IMR-90 (cell line): ENCODE measurements around the gene ZNF341. TPM values are rescaled to one million over a fixed set of nuclear protein-coding genes. Genes with fewer than 3 reads are reported as not detected.
"Not testable (repeated sequence)": the region's sequence is repeated elsewhere in the genome, so short reads cannot be mapped to it uniquely, and the experiment has no call there.

Source experiments
- ATAC-seq: fragments of 200-7000 bp; cut with Tn5 transposase; 2 replicates; pipeline ENCODE4 v1.9.1; 2020; ENCODE audit warnings: low read depth, mild to moderate bottlenecking, moderate library complexity
- BruUV-seq: library from RNA; stranded (reverse); fragments of 400-500 nt; replicated peaks from 2 replicates; lab custom pipeline; 2021; lab: Mats Ljungman, UMichigan
- CTCF ChIA-PET: fragments of 300-600 bp; formaldehyde crosslinking; extraction: SDS; loops from one replicate; lab custom pipeline; 2021; ENCODE audit warnings: antibody characterized with exemption; lab: Yijun Ruan, JAX
- POLR2A ChIA-PET: fragments of 300-600 bp; sonication (Branson Sonifier 250); formaldehyde crosslinking; loops from one replicate; lab custom pipeline; 2022; ENCODE audit warnings: antibody characterized with exemption; ENCODE audit not compliant: unreplicated experiment; lab: Charles Lee
- DNase-seq: peaks from one replicate; pipeline ENCODE4 v3.0.0; 2013
- H2AFZ ChIP-seq: replicated peaks from 2 replicates; pipeline ENCODE3; 2013; ENCODE audit warnings: low read length, mild to moderate bottlenecking; ENCODE audit not compliant: poor library complexity
- H2AK5ac ChIP-seq: 2 replicates; pipeline ENCODE4 v1.6.1; 2013; ENCODE audit warnings: low read depth, low read length, inconsistent platforms
- H2AK9ac ChIP-seq: replicated peaks from 2 replicates; pipeline ENCODE3; 2013; ENCODE audit warnings: mild to moderate bottlenecking, low read depth, low read length, moderate library complexity; ENCODE audit not compliant: poor library complexity
- H2BK120ac ChIP-seq: 2 replicates; pipeline ENCODE4 v1.6.1; 2013; ENCODE audit warnings: low read depth, low read length, inconsistent platforms
- H2BK15ac ChIP-seq: 3 replicates; pipeline ENCODE4 v1.6.1; 2013; ENCODE audit warnings: low read depth, low read length, inconsistent platforms
- H2BK20ac ChIP-seq: 2 replicates; pipeline ENCODE4 v1.6.1; 2013; ENCODE audit warnings: low read depth, mild to moderate bottlenecking, inconsistent platforms, low read length, moderate library complexity
- H2BK5ac ChIP-seq: 2 replicates; pipeline ENCODE4 v1.6.1; 2013; ENCODE audit warnings: mild to moderate bottlenecking, low read depth, low read length, inconsistent platforms; ENCODE audit not compliant: poor library complexity, severe bottlenecking
- H3K14ac ChIP-seq: replicated peaks from 2 replicates; pipeline ENCODE4 v1.6.1; 2013; ENCODE audit warnings: low read depth, low read length, inconsistent platforms
- H3K18ac ChIP-seq: 2 replicates; pipeline ENCODE4 v1.6.1; 2013; ENCODE audit warnings: low read depth, low read length, control low read depth
- H3K23ac ChIP-seq: 2 replicates; pipeline ENCODE4 v1.6.1; 2013; ENCODE audit warnings: low read depth, low read length, inconsistent platforms
- H3K27ac ChIP-seq: 2 replicates; pipeline ENCODE4 v1.5.1; 2013; ENCODE audit warnings: mild to moderate bottlenecking, control low read depth, low read length; ENCODE audit not compliant: insufficient read depth
- H3K27me3 ChIP-seq: 2 replicates; pipeline ENCODE4 v1.6.1; 2013; ENCODE audit warnings: low read length; ENCODE audit not compliant: control insufficient read depth, insufficient read depth
- H3K36me3 ChIP-seq: 2 replicates; pipeline ENCODE4 v1.6.1; 2013; ENCODE audit warnings: low read length, mixed read lengths; ENCODE audit not compliant: control insufficient read depth, insufficient read depth
- H3K4ac ChIP-seq: 2 replicates; pipeline ENCODE4 v1.6.1; 2013; ENCODE audit warnings: low read depth, low read length, inconsistent platforms
- H3K4me1 ChIP-seq: 2 replicates; pipeline ENCODE4 v1.6.1; 2013; ENCODE audit warnings: low read length, mixed read lengths; ENCODE audit not compliant: control insufficient read depth, insufficient read depth
- H3K4me2 ChIP-seq: 2 replicates; pipeline ENCODE4 v1.6.1; 2013; ENCODE audit warnings: low read depth, mild to moderate bottlenecking, control low read depth, low read length, moderate library complexity
- H3K4me3 ChIP-seq: 2 replicates; pipeline ENCODE4 v1.5.1; 2013; ENCODE audit warnings: low read depth, mild to moderate bottlenecking, control low read depth, low read length, moderate library complexity; ENCODE audit not compliant: insufficient read depth
- H3K56ac ChIP-seq: 2 replicates; pipeline ENCODE4 v1.6.1; 2013; ENCODE audit warnings: low read length, inconsistent platforms; ENCODE audit not compliant: insufficient read depth; ENCODE audit errors: extremely low read depth
- H3K79me1 ChIP-seq, 2 experiments: 2 replicates each; pipeline ENCODE4 v1.6.1; 2013; ENCODE audit warnings: low read length in 2 of 2, inconsistent platforms in 1 of 2, low read depth in 1 of 2
- H3K9ac ChIP-seq: 2 replicates; pipeline ENCODE4 v1.6.1; 2013; ENCODE audit warnings: low read depth, low read length, control low read depth
- H3K9me1 ChIP-seq: 2 replicates; pipeline ENCODE4 v1.6.1; 2013; ENCODE audit warnings: low read length, inconsistent platforms; ENCODE audit not compliant: insufficient read depth
- H3K9me3 ChIP-seq: 2 replicates; pipeline ENCODE4 v1.6.1; 2013; ENCODE audit warnings: low read length; ENCODE audit not compliant: control insufficient read depth, insufficient read depth
- H4K20me1 ChIP-seq: 2 replicates; pipeline ENCODE4 v1.6.1; 2013; ENCODE audit warnings: low read length, inconsistent platforms; ENCODE audit not compliant: insufficient read depth
- H4K5ac ChIP-seq: 2 replicates; pipeline ENCODE4 v1.6.1; 2013; ENCODE audit warnings: mild to moderate bottlenecking, low read depth, low read length, control low read depth
- H4K8ac ChIP-seq, 2 experiments: 2 replicates each; pipeline ENCODE4 v1.6.1; 2013; ENCODE audit warnings: low read depth in 2 of 2, low read length in 2 of 2, control low read depth in 1 of 2, inconsistent platforms in 1 of 2
- H4K91ac ChIP-seq: 2 replicates; pipeline ENCODE4 v1.6.1; 2013; ENCODE audit warnings: low read depth, low read length, inconsistent platforms; ENCODE audit not compliant: insufficient read depth
- WGBS, 2 experiments: methylation state at CpG; one replicate each; pipeline versions ENCODE4 v1.1.5 to v1.1.7; 2013; ENCODE audit warnings: missing lambda C conversion rate in 2 of 2; ENCODE audit not compliant: insufficient read length in 1 of 2; ENCODE audit errors: extremely low coverage in 2 of 2; 5-methylcytosine and 5-hydroxymethylcytosine counted together
- dilution Hi-C: fragments of 300-500 bp; cut with HindIII; formaldehyde crosslinking; loops from one replicate; pipeline ENCODE4 v1.14.3; 2018; ENCODE audit warnings: low sequenced_read_pairs; ENCODE audit not compliant: unreplicated experiment
- in situ Hi-C: fragments of 300-500 bp; cut with MboI; formaldehyde crosslinking; loops from 3 replicates; pipeline ENCODE4 v1.14.3; 2019; ENCODE audit warnings: low sequenced_read_pairs, inconsistent platforms, mixed read lengths
- intact Hi-C: fragments of 100-400 bp; cut with micrococcal nuclease; formaldehyde crosslinking; loops from 2 replicates; pipeline ENCODE4 v1.10.0; 2022
- polyA plus RNA-seq, 3 experiments: library from polyadenylated mRNA; depleted of rRNA; stranded (reverse); fragments of >200 nt; gene quantifications; 2 replicates each; pipeline ENCODE4 v1.2.3, GENCODE V29; 2012; ENCODE audit warnings: low replicate concordance in 1 of 3
- total RNA-seq: library from RNA; depleted of rRNA; stranded (reverse); fragments of >200 nt; gene quantifications from 2 replicates; pipeline ENCODE4 v1.2.3, GENCODE V29; 2012

ZNF341 gene
- total and polyA plus RNA-seq, 2 of the 4 experiments (the other 2 are of a cell fraction): 1.1 to 3.4 TPM

GRCh38 chr20:33755936-33756490 is 24.2 kb downstream of the ZNF341 start:
- H3K4ac ChIP-seq, H2BK120ac ChIP-seq, H3K4me3 ChIP-seq, H3K18ac ChIP-seq, H3K27ac ChIP-seq, H2AFZ ChIP-seq, H3K9me3 ChIP-seq, in situ Hi-C loops, H4K8ac ChIP-seq, H3K56ac ChIP-seq, H3K4me2 ChIP-seq, H3K9me1 ChIP-seq, H2BK15ac ChIP-seq, H3K14ac ChIP-seq, CTCF ChIA-PET, H3K23ac ChIP-seq, H3K4me1 ChIP-seq, H4K20me1 ChIP-seq, H2BK5ac ChIP-seq, BruUV-seq, H3K27me3 ChIP-seq, H4K91ac ChIP-seq, H3K9ac ChIP-seq, H4K5ac ChIP-seq, H3K79me1 ChIP-seq, H2BK20ac ChIP-seq, intact Hi-C loops, H2AK9ac ChIP-seq, dilution Hi-C loops, POLR2A ChIA-PET, DNase-seq, ATAC-seq, H2AK5ac ChIP-seq: not testable (repeated sequence)
- peaks cover 24% of the 10 kb centered on the region for H3K36me3 ChIP-seq
- WGBS, 2 experiments: 63% methylated on average over 1 of the region's 10 CpGs; no CpG with 5 or more reads in 1 of the 2 experiments
